ENCODE results near the gene ACVR2B. TPM values are rescaled to one million over a fixed set of nuclear protein-coding genes. Genes with fewer than 3 reads are reported as not detected.

ACVR2B gene
- polyA plus RNA-seq, 1 donor: 8.0 TPM

GRCh38 chr3:38474928-38475605 lies 21.4 kb downstream of the ACVR2B start:
- no peak overlapping the region for H3K27ac ChIP-seq (ENCODE audit: low read length)
- no peak for DNase-seq
- WGBS (ENCODE audit: insufficient coverage, low lambda C conversion rate): no CpG with 5 or more reads among the region's 7 CpGs
- H3K36me3 ChIP-seq (ENCODE audit: control insufficient read depth, insufficient read depth, low read length): peaks cover 28% of the 10 kb centered on the region
- H3K27me3 ChIP-seq (ENCODE audit: control insufficient read depth, insufficient read depth, low read length): no peaks in the 10 kb centered on the region
- peaks cover under 1% of the 10 kb centered on the region for H3K9me3 ChIP-seq (ENCODE audit: control insufficient read depth, low read depth, low read length)
- H3K4me3 ChIP-seq (ENCODE audit: low read length): no peak overlapping the region
- H3K4me1 ChIP-seq (ENCODE audit: control insufficient read depth, insufficient read depth, low read length): peaks cover 19% of the 10 kb centered on the region

GRCh38 chr3:38475716-38476115 lies 22.0 kb downstream of the ACVR2B start:
- Histone ChIP-seq H3K9me3 (ENCODE audit: control insufficient read depth, low read depth, low read length) (no peaks in the 10 kb centered on the region), H3K27me3 (ENCODE audit: control insufficient read depth, insufficient read depth, low read length) (no peaks in the 10 kb centered on the region), H3K4me3 (ENCODE audit: low read length) (no peak overlapping the region), H3K27ac (ENCODE audit: low read length) (no peak overlapping the region), H3K36me3 (ENCODE audit: control insufficient read depth, insufficient read depth, low read length) (peaks cover 34% of the 10 kb centered on the region), H3K4me1 (ENCODE audit: control insufficient read depth, insufficient read depth, low read length) (peaks cover 19% of the 10 kb centered on the region)
- DNase-seq: no peak
- no CpG with 5 or more reads among the region's 6 CpGs for WGBS (ENCODE audit: insufficient coverage, low lambda C conversion rate)

GRCh38 chr3:38476157-38476756 lies 22.6 kb downstream of the ACVR2B start:
- no peak overlapping the region for H3K27ac ChIP-seq (ENCODE audit: low read length)
- no peaks in the 10 kb centered on the region for H3K27me3 ChIP-seq (ENCODE audit: control insufficient read depth, insufficient read depth, low read length)
- peaks cover 15% of the 10 kb centered on the region for H3K4me1 ChIP-seq (ENCODE audit: control insufficient read depth, insufficient read depth, low read length)
- peaks cover 39% of the 10 kb centered on the region for H3K36me3 ChIP-seq (ENCODE audit: control insufficient read depth, insufficient read depth, low read length)
- no peak overlapping the region for H3K4me3 ChIP-seq (ENCODE audit: low read length)
- no peaks in the 10 kb centered on the region for H3K9me3 ChIP-seq (ENCODE audit: control insufficient read depth, low read depth, low read length)
- DNase-seq: no peak
- WGBS (ENCODE audit: insufficient coverage, low lambda C conversion rate): no CpG with 5 or more reads among the region's 5 CpGs

DNA sequence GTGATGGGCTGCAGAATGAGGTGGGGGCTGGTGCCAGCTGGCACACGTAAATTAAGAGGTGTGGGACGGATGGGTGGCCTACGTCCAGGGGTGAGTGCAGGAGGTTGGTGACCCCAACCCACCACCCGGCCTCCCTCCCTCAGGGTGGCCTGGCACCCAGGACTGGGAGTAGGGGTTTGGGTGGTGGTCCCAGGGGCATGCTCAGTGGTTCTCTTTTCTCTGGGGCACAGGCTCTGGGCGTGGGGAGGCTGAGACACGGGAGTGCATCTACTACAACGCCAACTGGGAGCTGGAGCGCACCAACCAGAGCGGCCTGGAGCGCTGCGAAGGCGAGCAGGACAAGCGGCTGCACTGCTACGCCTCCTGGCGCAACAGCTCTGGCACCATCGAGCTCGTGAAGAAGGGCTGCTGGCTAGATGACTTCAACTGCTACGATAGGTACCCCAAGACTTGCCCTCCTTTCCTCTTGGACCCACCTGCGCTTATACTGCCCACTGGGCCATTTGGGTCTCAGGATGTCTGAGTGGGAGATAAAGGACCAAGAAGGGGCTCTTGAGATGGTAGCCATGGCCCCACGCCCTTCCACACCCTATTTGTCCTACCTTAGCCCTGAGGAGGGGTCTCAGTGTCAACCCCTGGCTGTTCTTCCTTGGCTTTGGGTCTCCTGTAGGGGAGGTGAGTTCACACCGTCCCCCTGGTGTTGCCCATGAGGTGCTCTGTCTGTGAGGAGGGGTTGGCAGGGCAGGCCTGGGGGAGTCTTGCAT lies 23.5 kb downstream of the ACVR2B start:
- DNase-seq: no peak
- Histone ChIP-seq H3K4me1 (ENCODE audit: control insufficient read depth, insufficient read depth, low read length) (peaks cover 5% of the 10 kb centered on the region), H3K36me3 (ENCODE audit: control insufficient read depth, insufficient read depth, low read length) (peaks cover 47% of the 10 kb centered on the region), H3K9me3 (ENCODE audit: control insufficient read depth, low read depth, low read length) (no peaks in the 10 kb centered on the region), H3K27me3 (ENCODE audit: control insufficient read depth, insufficient read depth, low read length) (no peaks in the 10 kb centered on the region), H3K27ac (ENCODE audit: low read length) (no peak overlapping the region), H3K4me3 (ENCODE audit: low read length) (no peak overlapping the region)
- WGBS (ENCODE audit: insufficient coverage, low lambda C conversion rate): no CpG with 5 or more reads among the region's 21 CpGs

- H3K9me3 ChIP-seq (ENCODE audit: control insufficient read depth, low read depth, low read length): no peaks in the 10 kb centered on the region
- peaks cover 54% of the 10 kb centered on the region for H3K36me3 ChIP-seq (ENCODE audit: control insufficient read depth, insufficient read depth, low read length)
- DNase-seq: no peak
- H3K27me3 ChIP-seq (ENCODE audit: control insufficient read depth, insufficient read depth, low read length): no peaks in the 10 kb centered on the region
- no peaks in the 10 kb centered on the region for H3K4me1 ChIP-seq (ENCODE audit: control insufficient read depth, insufficient read depth, low read length)
- no peak overlapping the region for H3K27ac ChIP-seq (ENCODE audit: low read length)
- WGBS (ENCODE audit: insufficient coverage, low lambda C conversion rate): 100% methylated on average over 1 of the region's 15 CpGs
- H3K4me3 ChIP-seq (ENCODE audit: low read length): no peak overlapping the region
Observed at GRCh38 chr3:38477839-38478450, 24.3 kb downstream of the ACVR2B start.

- DNase-seq: no peak
- Histone ChIP-seq H3K9me3 (ENCODE audit: control insufficient read depth, low read depth, low read length) (no peaks in the 10 kb centered on the region), H3K27ac (ENCODE audit: low read length) (no peak overlapping the region), H3K4me3 (ENCODE audit: low read length) (no peak overlapping the region), H3K27me3 (ENCODE audit: control insufficient read depth, insufficient read depth, low read length) (no peaks in the 10 kb centered on the region), H3K4me1 (ENCODE audit: control insufficient read depth, insufficient read depth, low read length) (no peaks in the 10 kb centered on the region), H3K36me3 (ENCODE audit: control insufficient read depth, insufficient read depth, low read length) (peaks cover 63% of the 10 kb centered on the region)
- no CpG with 5 or more reads among the region's 9 CpGs for WGBS (ENCODE audit: insufficient coverage, low lambda C conversion rate)
Observed at GRCh38 chr3:38478901-38479300, 25.2 kb downstream of the ACVR2B start.

DNA sequence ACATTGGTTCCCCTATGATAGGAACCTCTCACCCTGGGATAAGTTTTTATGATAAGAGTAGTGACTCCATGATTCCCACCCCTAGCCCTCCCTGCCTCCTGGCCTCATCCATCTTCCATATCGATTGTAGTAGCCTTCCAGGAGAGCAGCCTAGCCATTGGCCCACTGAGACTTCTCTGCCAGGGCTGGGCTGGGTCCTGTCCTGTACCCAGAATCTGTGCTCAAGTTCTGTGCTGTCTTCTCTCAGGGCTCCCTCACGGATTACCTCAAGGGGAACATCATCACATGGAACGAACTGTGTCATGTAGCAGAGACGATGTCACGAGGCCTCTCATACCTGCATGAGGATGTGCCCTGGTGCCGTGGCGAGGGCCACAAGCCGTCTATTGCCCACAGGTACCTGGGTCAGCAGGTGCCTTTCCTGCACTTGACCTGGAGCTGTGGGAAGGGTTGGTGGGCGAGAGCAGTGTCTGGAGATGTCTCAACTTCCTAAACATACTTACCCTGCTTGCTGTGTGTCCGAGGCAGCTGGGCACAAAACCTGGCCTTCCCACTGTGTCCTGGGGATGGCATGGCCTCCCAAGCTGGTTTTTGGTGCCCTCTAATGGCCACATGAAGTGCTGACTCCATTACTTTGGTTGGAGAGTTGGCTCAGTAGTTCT lies 25.9 kb downstream of the ACVR2B start:
- no CpG with 5 or more reads among the region's 10 CpGs for WGBS (ENCODE audit: insufficient coverage, low lambda C conversion rate)
- Histone ChIP-seq H3K9me3 (ENCODE audit: control insufficient read depth, low read depth, low read length) (no peaks in the 10 kb centered on the region), H3K27me3 (ENCODE audit: control insufficient read depth, insufficient read depth, low read length) (no peaks in the 10 kb centered on the region), H3K4me3 (ENCODE audit: low read length) (no peak overlapping the region), H3K4me1 (ENCODE audit: control insufficient read depth, insufficient read depth, low read length) (no peaks in the 10 kb centered on the region), H3K27ac (ENCODE audit: low read length) (no peak overlapping the region), H3K36me3 (ENCODE audit: control insufficient read depth, insufficient read depth, low read length) (peaks cover 68% of the 10 kb centered on the region)
- DNase-seq: peak; percentile 43 to 44

GRCh38 chr3:38480093-38480445 lies 26.4 kb downstream of the ACVR2B start:
- H3K4me1 ChIP-seq (ENCODE audit: control insufficient read depth, insufficient read depth, low read length): no peaks in the 10 kb centered on the region
- WGBS (ENCODE audit: insufficient coverage, low lambda C conversion rate): no CpG with 5 or more reads among the region's 3 CpGs
- DNase-seq: no peak
- no peaks in the 10 kb centered on the region for H3K9me3 ChIP-seq (ENCODE audit: control insufficient read depth, low read depth, low read length)
- H3K27ac ChIP-seq (ENCODE audit: low read length): no peak overlapping the region
- no peak overlapping the region for H3K4me3 ChIP-seq (ENCODE audit: low read length)
- H3K27me3 ChIP-seq (ENCODE audit: control insufficient read depth, insufficient read depth, low read length): no peaks in the 10 kb centered on the region
- H3K36me3 ChIP-seq (ENCODE audit: control insufficient read depth, insufficient read depth, low read length): peaks cover 70% of the 10 kb centered on the region

DNA sequence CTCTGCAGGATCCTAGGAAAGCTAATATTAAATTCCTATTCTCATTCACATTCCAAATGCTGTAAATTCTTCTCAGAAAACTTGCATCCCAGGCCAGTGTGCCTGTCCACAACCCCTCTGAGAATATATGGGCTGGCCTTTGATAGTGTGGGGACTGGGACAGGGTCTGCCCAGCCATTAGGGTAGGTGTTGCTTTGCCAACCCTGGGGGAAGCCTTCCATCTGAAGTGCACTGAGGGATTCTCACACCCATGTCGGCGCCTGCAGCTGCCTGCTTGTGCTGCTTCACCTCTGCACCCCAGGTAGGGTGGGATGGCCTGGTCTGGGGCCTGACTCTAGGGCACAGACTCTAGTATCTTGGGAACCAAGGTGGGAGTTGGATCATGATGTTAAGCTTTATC lies 27.2 kb downstream of the ACVR2B start:
- Histone ChIP-seq H3K27ac (ENCODE audit: low read length) (no peak overlapping the region), H3K27me3 (ENCODE audit: control insufficient read depth, insufficient read depth, low read length) (no peaks in the 10 kb centered on the region), H3K4me1 (ENCODE audit: control insufficient read depth, insufficient read depth, low read length) (no peaks in the 10 kb centered on the region), H3K4me3 (ENCODE audit: low read length) (no peak overlapping the region), H3K36me3 (ENCODE audit: control insufficient read depth, insufficient read depth, low read length) (peaks cover 78% of the 10 kb centered on the region), H3K9me3 (ENCODE audit: control insufficient read depth, low read depth, low read length) (no peaks in the 10 kb centered on the region)
- no peak for DNase-seq
- WGBS (ENCODE audit: insufficient coverage, low lambda C conversion rate): no CpG with 5 or more reads among the region's 2 CpGs

DNA sequence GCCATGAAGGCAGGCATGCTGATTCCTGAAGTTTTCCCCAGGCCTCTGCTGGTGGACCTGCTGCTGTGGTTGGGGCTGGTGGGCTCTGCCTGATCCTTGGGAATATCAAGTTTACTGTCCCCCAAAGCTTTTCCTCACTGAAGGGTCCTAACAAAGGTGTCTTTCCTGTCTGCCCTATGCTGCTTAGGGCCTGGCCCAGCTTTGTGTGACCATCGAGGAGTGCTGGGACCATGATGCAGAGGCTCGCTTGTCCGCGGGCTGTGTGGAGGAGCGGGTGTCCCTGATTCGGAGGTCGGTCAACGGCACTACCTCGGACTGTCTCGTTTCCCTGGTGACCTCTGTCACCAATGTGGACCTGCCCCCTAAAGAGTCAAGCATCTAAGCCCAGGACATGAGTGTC lies 29.3 kb downstream of the ACVR2B start:
- no peak for DNase-seq
- Histone ChIP-seq H3K9me3 (ENCODE audit: control insufficient read depth, low read depth, low read length) (no peaks in the 10 kb centered on the region), H3K4me3 (ENCODE audit: low read length) (no peak overlapping the region), H3K27me3 (ENCODE audit: control insufficient read depth, insufficient read depth, low read length) (no peaks in the 10 kb centered on the region), H3K27ac (ENCODE audit: low read length) (no peak overlapping the region), H3K36me3 (ENCODE audit: control insufficient read depth, insufficient read depth, low read length) (peaks cover 76% of the 10 kb centered on the region), H3K4me1 (ENCODE audit: control insufficient read depth, insufficient read depth, low read length) (no peaks in the 10 kb centered on the region)
- no CpG with 5 or more reads among the region's 10 CpGs for WGBS (ENCODE audit: insufficient coverage, low lambda C conversion rate)
